ENCODE measurements around the gene PLXND1.

The PLXND1 gene

GRCh38 chr3:129602309-129602708 lies 4.2 kb downstream of the PLXND1 start:
- no peak for DNase-seq (ENCODE audit: low read depth)

GRCh38 chr3:129601713-129602112 lies 4.8 kb downstream of the PLXND1 start:
- no peak for DNase-seq (ENCODE audit: low read depth)

- DNase-seq (ENCODE audit: low read depth), result no peak
Measured at GRCh38 chr3:129600348-129600747, 6.1 kb downstream of the PLXND1 start.

- DNase-seq (ENCODE audit: low read depth), result peak; percentile 92
Measured at GRCh38 chr3:129599607-129600006, 6.9 kb downstream of the PLXND1 start.

- no peak for DNase-seq (ENCODE audit: low read depth)
Measured at GRCh38 chr3:129599073-129599472, 7.4 kb downstream of the PLXND1 start.

GRCh38 chr3:129598484-129598883 lies 8.0 kb downstream of the PLXND1 start:
- DNase-seq (ENCODE audit: low read depth), result no peak

GRCh38 chr3:129598000-129598381 lies 8.5 kb downstream of the PLXND1 start:
- DNase-seq (ENCODE audit: low read depth), result peak; percentile 88

- peak; percentile 71 for DNase-seq (ENCODE audit: low read depth)
Measured at GRCh38 chr3:129597087-129597999, 9.1 kb downstream of the PLXND1 start.

GRCh38 chr3:129596194-129597086 lies 10.0 kb downstream of the PLXND1 start:
- DNase-seq (ENCODE audit: low read depth), result peak; percentile 99

- no peak for DNase-seq (ENCODE audit: low read depth)
Measured at GRCh38 chr3:129595544-129596193, 10.8 kb downstream of the PLXND1 start.

- no peak for DNase-seq (ENCODE audit: low read depth)
Measured at GRCh38 chr3:129594907-129595390, 11.5 kb downstream of the PLXND1 start.

GRCh38 chr3:129594409-129594808 lies 12.1 kb downstream of the PLXND1 start:
- DNase-seq (ENCODE audit: low read depth), result no peak

GRCh38 chr3:129593595-129594339 lies 12.7 kb downstream of the PLXND1 start:
- DNase-seq (ENCODE audit: low read depth), result peak; percentile 44

GRCh38 chr3:129593230-129593594 lies 13.3 kb downstream of the PLXND1 start:
- no peak for DNase-seq (ENCODE audit: low read depth)

- no peak for DNase-seq (ENCODE audit: low read depth)
Measured at GRCh38 chr3:129592381-129593131, 13.9 kb downstream of the PLXND1 start.

- DNase-seq (ENCODE audit: low read depth), result no peak
Measured at GRCh38 chr3:129591932-129592331, 14.5 kb downstream of the PLXND1 start.

GRCh38 chr3:129590215-129590614 lies 16.3 kb downstream of the PLXND1 start:
- DNase-seq (ENCODE audit: low read depth), result no peak

- DNase-seq (ENCODE audit: low read depth), result peak; percentile 57
Measured at GRCh38 chr3:129587566-129588210, 18.8 kb downstream of the PLXND1 start.

GRCh38 chr3:129586746-129587430 lies 19.6 kb downstream of the PLXND1 start:
- peak; percentile 79 for DNase-seq (ENCODE audit: low read depth)

All from EH (cell line).